ENCODE data around the gene PMIS2. TPM values are rescaled to one million over a fixed set of nuclear protein-coding genes. Genes with fewer than 3 reads are reported as not detected.

PMIS2 gene
- total RNA-seq, 1 experiment from 2014 or later = not detected

DNA sequence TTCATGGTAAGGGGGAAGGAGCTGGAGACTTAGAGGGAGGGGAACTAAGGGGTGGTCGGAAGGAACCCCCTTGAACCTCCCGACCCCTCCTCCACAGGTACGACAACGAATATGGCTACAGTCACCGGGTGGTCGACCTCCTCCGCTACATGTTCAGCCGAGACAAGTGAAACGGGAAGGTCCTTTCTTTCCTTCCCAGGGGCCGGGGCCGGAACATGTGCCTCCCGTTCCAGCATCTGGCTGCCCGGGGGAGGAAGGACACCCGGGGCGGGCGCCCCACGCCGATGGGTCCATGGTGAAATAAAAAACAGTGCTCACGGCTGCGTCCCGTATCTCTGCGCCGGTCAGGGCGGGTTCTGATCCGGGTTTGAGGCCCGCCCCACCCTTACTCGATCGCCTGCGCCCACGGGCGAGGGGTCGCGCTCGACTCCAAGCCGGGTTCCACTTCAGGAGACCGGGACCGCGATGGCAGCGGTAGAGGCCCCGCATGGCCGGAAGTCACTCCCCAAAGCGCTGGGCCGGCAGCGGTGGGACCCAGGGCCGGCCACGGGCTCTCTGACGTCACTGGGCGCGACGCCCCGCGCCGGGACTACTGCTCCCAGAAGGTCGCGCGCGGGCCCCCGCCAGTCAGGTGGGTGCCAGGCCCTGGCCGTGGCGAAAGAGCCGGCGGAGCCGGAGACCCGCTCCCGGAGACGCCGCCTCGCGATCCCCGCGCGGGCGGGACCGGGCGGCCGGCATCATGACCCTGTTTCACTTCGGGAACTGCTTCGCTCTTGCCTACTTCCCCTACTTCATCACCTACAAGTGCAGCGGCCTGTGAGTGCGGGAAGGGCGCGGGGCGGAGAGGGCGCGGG lies 40.7 kb upstream of the PMIS2 start, which contains the start of gene TMEM147:
TSS of gene TMEM147 (plus strand) at position 626 of the 854 bp plus-strand sequence. CDS start at position 740, 114 bp downstream.
- peaks cover 8 to 39% of the 10 kb centered on the region in 2 experiments; a peak in 3 of 4 replicates for H3K36me3 ChIP-seq (ENCODE audit: control insufficient read depth in 1 of 2, insufficient read depth in 2 of 2, low read length in 2 of 2)
- DNase-seq (ENCODE audit: low read depth, low spot score) (peak; percentile 70), ATAC-seq (peak; percentile 93)
- TF ChIP-seq SP1 (IDR thresholded peaks at IDR 0.05; ENCODE audit: low read depth) = peak; percentile 65
- TF ChIP-seq, protein P1, sequence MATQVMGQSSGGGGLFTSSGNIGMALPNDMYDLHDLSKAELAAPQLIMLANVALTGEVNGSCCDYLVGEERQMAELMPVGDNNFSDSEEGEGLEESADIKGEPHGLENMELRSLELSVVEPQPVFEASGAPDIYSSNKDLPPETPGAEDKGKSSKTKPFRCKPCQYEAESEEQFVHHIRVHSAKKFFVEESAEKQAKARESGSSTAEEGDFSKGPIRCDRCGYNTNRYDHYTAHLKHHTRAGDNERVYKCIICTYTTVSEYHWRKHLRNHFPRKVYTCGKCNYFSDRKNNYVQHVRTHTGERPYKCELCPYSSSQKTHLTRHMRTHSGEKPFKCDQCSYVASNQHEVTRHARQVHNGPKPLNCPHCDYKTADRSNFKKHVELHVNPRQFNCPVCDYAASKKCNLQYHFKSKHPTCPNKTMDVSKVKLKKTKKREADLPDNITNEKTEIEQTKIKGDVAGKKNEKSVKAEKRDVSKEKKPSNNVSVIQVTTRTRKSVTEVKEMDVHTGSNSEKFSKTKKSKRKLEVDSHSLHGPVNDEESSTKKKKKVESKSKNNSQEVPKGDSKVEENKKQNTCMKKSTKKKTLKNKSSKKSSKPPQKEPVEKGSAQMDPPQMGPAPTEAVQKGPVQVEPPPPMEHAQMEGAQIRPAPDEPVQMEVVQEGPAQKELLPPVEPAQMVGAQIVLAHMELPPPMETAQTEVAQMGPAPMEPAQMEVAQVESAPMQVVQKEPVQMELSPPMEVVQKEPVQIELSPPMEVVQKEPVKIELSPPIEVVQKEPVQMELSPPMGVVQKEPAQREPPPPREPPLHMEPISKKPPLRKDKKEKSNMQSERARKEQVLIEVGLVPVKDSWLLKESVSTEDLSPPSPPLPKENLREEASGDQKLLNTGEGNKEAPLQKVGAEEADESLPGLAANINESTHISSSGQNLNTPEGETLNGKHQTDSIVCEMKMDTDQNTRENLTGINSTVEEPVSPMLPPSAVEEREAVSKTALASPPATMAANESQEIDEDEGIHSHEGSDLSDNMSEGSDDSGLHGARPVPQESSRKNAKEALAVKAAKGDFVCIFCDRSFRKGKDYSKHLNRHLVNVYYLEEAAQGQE (IDR thresholded peaks at IDR 0.05; ENCODE audit: low read depth) = no peak
- TF ChIP-seq ELF1 (IDR thresholded peaks at IDR 0.05; ENCODE audit: borderline replicate concordance, low read depth) = no peak; the same call in 1 of the 2 replicates
- TF ChIP-seq, protein P2, sequence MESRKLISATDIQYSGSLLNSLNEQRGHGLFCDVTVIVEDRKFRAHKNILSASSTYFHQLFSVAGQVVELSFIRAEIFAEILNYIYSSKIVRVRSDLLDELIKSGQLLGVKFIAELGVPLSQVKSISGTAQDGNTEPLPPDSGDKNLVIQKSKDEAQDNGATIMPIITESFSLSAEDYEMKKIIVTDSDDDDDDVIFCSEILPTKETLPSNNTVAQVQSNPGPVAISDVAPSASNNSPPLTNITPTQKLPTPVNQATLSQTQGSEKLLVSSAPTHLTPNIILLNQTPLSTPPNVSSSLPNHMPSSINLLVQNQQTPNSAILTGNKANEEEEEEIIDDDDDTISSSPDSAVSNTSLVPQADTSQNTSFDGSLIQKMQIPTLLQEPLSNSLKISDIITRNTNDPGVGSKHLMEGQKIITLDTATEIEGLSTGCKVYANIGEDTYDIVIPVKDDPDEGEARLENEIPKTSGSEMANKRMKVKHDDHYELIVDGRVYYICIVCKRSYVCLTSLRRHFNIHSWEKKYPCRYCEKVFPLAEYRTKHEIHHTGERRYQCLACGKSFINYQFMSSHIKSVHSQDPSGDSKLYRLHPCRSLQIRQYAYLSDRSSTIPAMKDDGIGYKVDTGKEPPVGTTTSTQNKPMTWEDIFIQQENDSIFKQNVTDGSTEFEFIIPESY (IDR thresholded peaks at IDR 0.05; ENCODE audit: extremely low read depth, insufficient replicate concordance, low read length) = peak; percentile 25
- TF ChIP-seq MAX (IDR thresholded peaks at IDR 0.05) = peak; percentile 90
- TF ChIP-seq POLR2AphosphoS5 (IDR thresholded peaks at IDR 0.05; ENCODE audit: low read depth, low read length) = peak; percentile 94
- peak; percentile 92 for TF ChIP-seq SIN3A (IDR thresholded peaks at IDR 0.05; ENCODE audit: low read depth)
- peak; percentile 92 for TF ChIP-seq SRF (IDR thresholded peaks at IDR 0.05; ENCODE audit: low read depth)
- no peak for TF ChIP-seq CBX3 (IDR thresholded peaks at IDR 0.05; ENCODE audit: low read depth)
- TF ChIP-seq ZFX (IDR thresholded peaks at IDR 0.05) = peak; percentile 97
- peak; percentile 77 for TF ChIP-seq POLR2A (IDR thresholded peaks at IDR 0.05; ENCODE audit: borderline replicate concordance, extremely low read depth, insufficient read depth, insufficient read length)
- CTCF ChIA-PET = no interaction called here
- H3K9ac ChIP-seq (ENCODE audit: low read length) = peak within 1 kb of the TSS; percentile 100
- H3K4me3 ChIP-seq (replicated peaks in 1 of 2; ENCODE audit: low read depth in 1 of 2, low read length in 2 of 2) = peak within 1 kb of the TSS; percentile 69 to 100
- peaks cover 9 to 22% of the 10 kb centered on the region in 2 experiments for H3K4me1 ChIP-seq (ENCODE audit: control insufficient read depth in 1 of 2, insufficient read depth in 2 of 2, low read length in 2 of 2)
- H2AFZ ChIP-seq (ENCODE audit: low read depth, low read length, poor library complexity, severe bottlenecking) = peak within 1 kb of the TSS; percentile 78
- POLR2A ChIA-PET = no interaction called here
- intact Hi-C loops (cut with micrococcal nuclease) = loop anchor here (1.0 to 10.0 kb wide), 2 partner anchors 35 to 390 kb away; partner anchors contain the start of gene LRFN3
- no peaks in the 10 kb centered on the region for H3K9me3 ChIP-seq (ENCODE audit: control insufficient read depth in 1 of 2, insufficient read depth in 1 of 2, low read depth in 1 of 2, low read length in 2 of 2)
- peaks cover 56% of the 10 kb centered on the region for H3K79me2 ChIP-seq (ENCODE audit: insufficient read depth, low read length)
- peak within 1 kb of the TSS; percentile 89 for H3K27ac ChIP-seq (ENCODE audit: low read depth, low read length)
- H4K20me1 ChIP-seq (ENCODE audit: insufficient read depth) = no peaks in the 10 kb centered on the region
- H3K27me3 ChIP-seq (ENCODE audit: insufficient read depth, low read length) = no peaks in the 10 kb centered on the region
- no peaks in the 10 kb centered on the region for H3K9me2 ChIP-seq (ENCODE audit: insufficient read depth)
- H3K4me2 ChIP-seq (ENCODE audit: low read length) = peak within 1 kb of the TSS; percentile 98
- RAD21 ChIA-PET (ENCODE audit: low non-redundant PET in 1 of 2, low total read pairs in 2 of 2, uncharacterized antibody in 2 of 2, unreplicated experiment in 2 of 2) = interaction anchor here in 1 of 2 experiments (0.7 kb wide), 1 partner anchor 10 kb away, joined by 3 read pairs; no protein-coding TSS in a partner anchor
- TSS peak; percentile 72 for BruUV-seq (replicated peaks)

All from HCT116 (cell line).